GM21367 (cell line): ENCODE measurements around the gene PPOX.

Experiments used
- ATAC-seq: cut with Tn5 transposase; IDR thresholded peaks from one replicate; pipeline ENCODE4 v1.9.1; 2021; ENCODE audit not compliant: unreplicated experiment

PPOX gene

GRCh38 chr1:161165742-161166668 lies at the start of gene PPOX:
Gene PPOX, plus strand, starts transcription at chr1:161166426. Its CDS starts 422 bp downstream, at chr1:161166848.
- peak; percentile 89 for ATAC-seq

GRCh38 chr1:161117759-161118581 lies 48.3 kb upstream of the PPOX start, which contains the start of the genes NIT1 and PFDN2:
Gene NIT1, plus strand, starts transcription at chr1:161118105. Its CDS starts 72 bp downstream, at chr1:161118177.
Gene PFDN2, minus strand, starts transcription at chr1:161118037. Its CDS starts 11 bp downstream, at chr1:161118026.
- ATAC-seq, result peak; percentile 65

- ATAC-seq, result no peak
Measured at GRCh38 chr1:161119092-161119903, 46.9 kb upstream of the PPOX start.

GRCh38 chr1:161121042-161121650 lies 45.1 kb upstream of the PPOX start:
- no peak for ATAC-seq

GRCh38 chr1:161121834-161122233 lies 44.4 kb upstream of the PPOX start:
- no peak for ATAC-seq

- no peak for ATAC-seq
Measured at GRCh38 chr1:161122967-161123366, 43.3 kb upstream of the PPOX start.

- no peak for ATAC-seq
Measured at GRCh38 chr1:161127649-161128048, 38.6 kb upstream of the PPOX start.

- no peak for ATAC-seq
Measured at GRCh38 chr1:161128591-161129420, 37.4 kb upstream of the PPOX start.

- no peak for ATAC-seq
Measured at GRCh38 chr1:161130266-161130665, 36.0 kb upstream of the PPOX start.

GRCh38 chr1:161131523-161132409 lies 34.5 kb upstream of the PPOX start:
- ATAC-seq, result no peak

GRCh38 chr1:161132410-161133219 lies 33.6 kb upstream of the PPOX start, which contains the start of gene DEDD:
Gene DEDD, minus strand, starts transcription at chr1:161132667. Its CDS starts 8,205 bp downstream, at chr1:161124462.
- peak; percentile 89 for ATAC-seq

GRCh38 chr1:161133220-161133740 lies 32.9 kb upstream of the PPOX start:
- ATAC-seq, result no peak

GRCh38 chr1:161137881-161138280 lies 28.3 kb upstream of the PPOX start:
- ATAC-seq, result no peak

- no peak for ATAC-seq
Measured at GRCh38 chr1:161138431-161138830, 27.8 kb upstream of the PPOX start.

GRCh38 chr1:161139766-161140165 lies 26.5 kb upstream of the PPOX start:
- ATAC-seq, result no peak

GRCh38 chr1:161140755-161141400 lies 25.3 kb upstream of the PPOX start:
- ATAC-seq, result no peak

- ATAC-seq, result no peak
Measured at GRCh38 chr1:161145832-161146231, 20.4 kb upstream of the PPOX start.
